Breast epithelium (tissue), 3 donors: Measurements from ENCODE around the gene CRTC3.

Experiments
- POLR2AphosphoS5 ChIP-seq, 3 donors: sonication (generic); formaldehyde crosslinking; IDR thresholded peaks; one replicate each; pipeline ENCODE4 v1.6.1; 2017; ENCODE audit warnings: antibody characterized with exemption in 3 of 3
- TF ChIP-seq, protein P1 (sequence below), 3 donors: fragments of 450-650 bp; IDR thresholded peaks; one replicate each; pipeline ENCODE4 v1.5.1; 2016 to 2017; ENCODE audit warnings: antibody characterized with exemption in 3 of 3, mild to moderate bottlenecking in 3 of 3, moderate library complexity in 3 of 3

GRCh38 chr15:90531147-90531546 lies 1.4 kb downstream of the CRTC3 start:
- TF ChIP-seq POLR2AphosphoS5 (IDR thresholded peaks at IDR 0.05): no peak
- TF ChIP-seq, protein P1, sequence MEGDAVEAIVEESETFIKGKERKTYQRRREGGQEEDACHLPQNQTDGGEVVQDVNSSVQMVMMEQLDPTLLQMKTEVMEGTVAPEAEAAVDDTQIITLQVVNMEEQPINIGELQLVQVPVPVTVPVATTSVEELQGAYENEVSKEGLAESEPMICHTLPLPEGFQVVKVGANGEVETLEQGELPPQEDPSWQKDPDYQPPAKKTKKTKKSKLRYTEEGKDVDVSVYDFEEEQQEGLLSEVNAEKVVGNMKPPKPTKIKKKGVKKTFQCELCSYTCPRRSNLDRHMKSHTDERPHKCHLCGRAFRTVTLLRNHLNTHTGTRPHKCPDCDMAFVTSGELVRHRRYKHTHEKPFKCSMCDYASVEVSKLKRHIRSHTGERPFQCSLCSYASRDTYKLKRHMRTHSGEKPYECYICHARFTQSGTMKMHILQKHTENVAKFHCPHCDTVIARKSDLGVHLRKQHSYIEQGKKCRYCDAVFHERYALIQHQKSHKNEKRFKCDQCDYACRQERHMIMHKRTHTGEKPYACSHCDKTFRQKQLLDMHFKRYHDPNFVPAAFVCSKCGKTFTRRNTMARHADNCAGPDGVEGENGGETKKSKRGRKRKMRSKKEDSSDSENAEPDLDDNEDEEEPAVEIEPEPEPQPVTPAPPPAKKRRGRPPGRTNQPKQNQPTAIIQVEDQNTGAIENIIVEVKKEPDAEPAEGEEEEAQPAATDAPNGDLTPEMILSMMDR (IDR thresholded peaks at IDR 0.05): no peak
